ENCODE measurements around the gene NHLH2. TPM values are rescaled to one million over a fixed set of nuclear protein-coding genes. Genes with fewer than 3 reads are reported as not detected.

Gene NHLH2
- 10 to 100 TPM in 4 of 8 experiments, under 1 TPM in 4; 0.09 to 70.5 (median 6.9) TPM for total RNA-seq

DNA sequence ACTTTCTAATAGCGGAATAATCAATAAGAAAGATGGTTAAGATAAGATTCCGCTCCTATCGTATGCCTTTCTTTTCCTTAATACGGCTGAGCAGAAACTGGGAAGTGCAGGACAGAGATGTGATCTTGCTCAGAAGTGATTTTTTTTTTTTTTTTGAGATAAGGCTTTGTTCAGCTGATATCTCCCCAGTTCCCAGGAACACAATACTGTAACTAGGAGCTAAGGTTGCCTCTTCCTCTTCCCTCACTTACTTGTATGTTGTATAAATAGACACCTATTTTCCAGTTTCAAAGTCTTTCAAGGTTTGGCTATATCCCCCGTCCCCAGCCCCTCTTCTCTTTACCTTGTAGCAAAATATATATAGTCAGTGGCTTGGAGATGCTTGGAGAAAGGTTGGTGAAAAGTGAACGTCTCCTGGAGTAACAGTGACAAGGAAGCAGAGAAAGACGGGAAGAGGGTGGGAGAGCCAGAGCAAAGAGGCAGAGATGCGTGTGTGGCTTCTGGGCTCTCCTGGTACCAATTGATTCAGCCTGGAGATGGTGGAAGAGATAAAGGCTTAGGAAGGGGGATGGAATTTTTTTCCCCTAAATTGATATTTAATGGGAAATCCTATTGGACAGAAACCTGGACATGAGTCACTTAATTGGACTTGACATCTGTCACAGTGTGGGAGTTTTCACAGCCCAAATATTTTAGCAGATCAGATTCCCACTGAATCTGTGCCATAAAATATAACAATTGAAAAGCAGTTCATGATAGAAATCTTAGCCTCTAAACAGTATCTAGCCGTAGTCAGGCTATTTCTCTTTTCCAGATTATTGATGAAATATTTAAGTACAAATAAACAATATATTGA, at the start of gene NHLH2:
Gene NHLH2 (minus strand): TSS at position 522 of the 856 bp plus-strand sequence. CDS start 2,754 bp downstream, outside the sequence.
- Histone ChIP-seq H3K4me1 (replicated peaks in 1 of 2) (peaks cover 8 to 32% of the 10 kb centered on the region in 2 donors), H3K27ac (peak within 1 kb of the TSS; percentile 4 to 79), H3K4me3 (peak within 1 kb of the TSS; percentile 28 to 45 (median 37))
- peak in 3 of 8 experiments; percentile 21 to 34 (median 28) for ATAC-seq (replicated peaks in 6 of 8)
- in situ Hi-C loops (cut with MboI; ENCODE audit: low pct_unique_long_range_greater_than_20kb in 2 of 9, low sequenced_read_pairs in 9 of 9, unreplicated experiment in 9 of 9): loop anchor here in 1 of 9 experiments (25.0 kb wide), 1 partner anchor 171 kb away; no protein-coding TSS in a partner anchor
- 45 to 75% (median 56%) methylated on average over 3 to 9 of the region's 9 CpGs for WGBS, 10 experiments

DNA sequence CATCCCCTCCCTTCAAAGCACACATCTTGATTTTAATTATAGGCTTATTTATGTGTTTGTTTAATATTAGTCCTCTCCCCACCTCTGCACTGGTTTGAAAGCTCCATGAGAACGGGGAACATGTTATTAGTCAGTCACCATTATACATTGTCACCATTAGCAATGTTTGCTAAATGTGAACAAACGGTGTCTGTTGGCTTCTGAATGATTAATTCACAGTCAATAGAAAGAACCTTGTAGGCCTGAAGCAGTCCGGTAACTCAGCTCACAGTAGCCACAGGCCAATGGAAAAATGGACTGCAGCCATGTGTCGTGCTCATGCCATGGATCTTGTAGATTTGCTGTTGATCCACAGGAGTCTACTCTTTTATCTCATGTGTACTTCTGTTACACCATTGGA, 49.7 kb upstream of the NHLH2 start:
- Histone ChIP-seq H3K27ac (no peak overlapping the region), H3K4me1 (replicated peaks in 1 of 2) (peaks cover 5 to 7% of the 10 kb centered on the region in 2 donors), H3K4me3 (no peak overlapping the region)
- in situ Hi-C loops (cut with MboI; ENCODE audit: low pct_unique_long_range_greater_than_20kb in 2 of 9, low sequenced_read_pairs in 9 of 9, unreplicated experiment in 9 of 9): no loop called here
- ATAC-seq (replicated peaks in 6 of 8): peak in 5 of 8 experiments; percentile 50 to 94 (median 64)
- 17 to 79% (median 58%) methylated on average over 2 to 4 of the region's 4 CpGs; no CpG with 5 or more reads in 2 of the 10 experiments for WGBS, 10 experiments

DNA sequence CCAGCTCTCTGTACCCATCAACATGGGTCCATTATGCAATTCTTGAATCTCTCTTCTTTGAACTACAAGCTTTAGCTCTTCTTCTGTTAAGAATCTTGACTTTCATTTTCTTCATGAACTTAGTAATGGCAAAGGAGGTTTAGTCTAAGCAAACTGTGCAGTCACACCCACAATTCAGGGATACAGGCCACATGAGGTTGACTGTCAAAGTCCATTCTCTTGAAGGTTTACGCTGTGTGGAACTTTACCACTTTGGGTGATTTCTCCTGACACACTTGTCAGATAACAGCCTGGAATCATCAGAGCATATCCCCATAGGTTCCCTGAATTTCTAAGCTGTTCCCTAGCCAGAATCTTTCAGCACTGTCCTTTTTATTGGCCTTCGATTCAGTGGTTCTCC, 48.0 kb upstream of the NHLH2 start:
- in situ Hi-C loops (cut with MboI; ENCODE audit: low pct_unique_long_range_greater_than_20kb in 2 of 9, low sequenced_read_pairs in 9 of 9, unreplicated experiment in 9 of 9): no loop called here
- Histone ChIP-seq H3K27ac (no peak overlapping the region), H3K4me3 (no peak overlapping the region), H3K4me1 (replicated peaks in 1 of 2) (peaks cover 8 to 17% of the 10 kb centered on the region in 2 donors)
- no peak for ATAC-seq (replicated peaks in 6 of 8)
- 0 to 100% (median 94%) methylated on average over 1 to 2 of the region's 2 CpGs; no CpG with 5 or more reads in 2 of the 10 experiments for WGBS, 10 experiments

DNA sequence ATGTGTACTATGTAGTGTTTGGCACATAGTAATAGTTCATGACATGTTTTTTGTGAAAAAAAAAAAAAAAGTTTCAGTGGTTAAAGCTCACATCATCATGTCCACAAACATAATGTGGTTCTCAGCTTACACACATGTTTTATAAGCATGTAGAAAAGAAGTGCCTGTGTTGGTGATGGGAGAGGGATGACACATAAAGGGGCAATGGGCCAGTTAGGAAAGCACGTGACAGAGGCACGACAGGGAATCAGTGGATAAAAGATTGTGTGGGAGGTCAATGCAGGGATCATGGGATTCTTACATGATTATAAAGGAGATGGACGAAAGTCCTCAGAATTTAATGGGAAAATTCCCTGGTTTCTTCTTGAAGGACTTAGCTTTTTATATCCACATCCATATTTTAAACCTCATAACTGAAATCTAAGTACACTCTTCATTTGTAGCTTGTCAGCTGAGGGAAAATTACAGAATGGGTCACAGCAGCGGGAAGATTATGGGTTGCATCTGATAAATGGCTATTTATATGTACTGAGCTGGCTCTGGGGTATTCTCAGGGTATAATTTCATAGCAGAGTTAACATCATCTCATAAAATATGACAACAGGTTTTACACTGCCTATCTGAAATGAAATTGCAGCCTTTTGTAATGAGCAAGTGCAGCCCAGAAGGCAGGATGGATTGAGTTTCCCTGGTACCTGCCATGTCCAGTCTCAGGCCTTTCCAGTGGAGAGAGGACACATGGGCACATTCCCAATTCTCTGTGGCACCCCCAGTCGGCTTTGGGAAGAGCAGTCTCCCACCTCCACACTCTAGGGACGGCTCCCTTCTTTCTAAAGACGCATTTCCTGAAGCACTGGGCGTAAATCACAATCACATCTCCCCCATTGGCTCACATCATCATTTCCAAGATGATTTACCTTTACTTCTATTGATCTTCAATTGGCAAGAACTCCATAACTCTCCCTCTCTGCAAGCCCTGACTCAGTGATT, 42.3 kb upstream of the NHLH2 start:
- peak in 5 of 8 experiments; percentile 78 to 87 (median 85) for ATAC-seq (replicated peaks in 6 of 8)

DNA sequence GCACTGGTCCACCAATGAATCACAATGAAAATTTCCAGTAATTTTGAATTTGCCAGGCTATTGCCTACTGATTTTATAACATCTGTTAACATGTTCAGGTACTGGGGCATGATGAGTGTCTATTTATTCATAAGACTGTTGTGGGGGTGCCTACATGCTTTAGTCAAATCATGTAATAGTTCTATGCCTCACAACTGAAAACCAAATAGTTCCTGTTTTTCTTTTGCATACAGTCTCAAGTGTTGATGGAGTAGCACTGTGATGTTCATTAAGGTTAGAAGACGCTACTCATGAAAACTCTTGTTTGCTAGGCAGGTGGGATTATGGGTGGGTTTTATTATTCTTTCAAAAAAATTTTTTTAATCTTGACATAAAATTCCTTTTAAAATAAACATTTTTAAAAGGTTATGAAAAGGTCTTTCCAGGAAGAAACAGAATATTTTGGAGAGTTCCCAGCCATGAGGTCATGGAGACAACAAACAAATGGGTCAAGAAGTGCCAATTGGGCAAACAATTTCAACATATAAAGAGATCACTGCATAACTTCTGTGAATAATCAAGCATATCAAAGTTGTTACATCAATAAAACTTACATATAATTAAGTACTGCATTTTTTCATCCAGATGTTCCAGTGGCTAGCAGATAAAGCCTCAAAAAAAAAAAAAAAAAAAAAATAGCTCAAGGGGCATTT, 40.2 kb upstream of the NHLH2 start:
- no peak overlapping the region for H3K4me3 ChIP-seq
- peaks cover 35 to 60% of the 10 kb centered on the region in 2 donors for H3K4me1 ChIP-seq (replicated peaks in 1 of 2)
- WGBS, 10 experiments: 0 to 100% (median 91%) methylated on average over 1 of the region's 1 CpG; no CpG with 5 or more reads in 1 of the 10 experiments
- ATAC-seq (replicated peaks in 6 of 8): no peak
- H3K27ac ChIP-seq: no peak overlapping the region
- in situ Hi-C loops (cut with MboI; ENCODE audit: low pct_unique_long_range_greater_than_20kb in 2 of 9, low sequenced_read_pairs in 9 of 9, unreplicated experiment in 9 of 9): no loop called here

More for the DNA sequence above, 42.3 kb upstream of the NHLH2 start:
- WGBS, 10 experiments: 20 to 80% (median 47%) methylated on average over 2 to 7 of the region's 8 CpGs; no CpG with 5 or more reads in 1 of the 10 experiments
- in situ Hi-C loops (cut with MboI; ENCODE audit: low pct_unique_long_range_greater_than_20kb in 2 of 9, low sequenced_read_pairs in 9 of 9, unreplicated experiment in 9 of 9): no loop called here
- Histone ChIP-seq H3K4me3 (no peak overlapping the region), H3K4me1 (replicated peaks in 1 of 2) (peaks cover 19 to 42% of the 10 kb centered on the region in 2 donors), H3K27ac (peak overlapping the region; percentile 26 to 37)

- in situ Hi-C loops (cut with MboI; ENCODE audit: low pct_unique_long_range_greater_than_20kb in 2 of 9, low sequenced_read_pairs in 9 of 9, unreplicated experiment in 9 of 9): no loop called here
Measured at GRCh38 chr1:115879977-115880376, 39.1 kb upstream of the NHLH2 start.

GRCh38 chr1:115877511-115877910, 36.6 kb upstream of the NHLH2 start:
- peak; percentile 95 to 100 (median 100) for ATAC-seq (replicated peaks in 6 of 8)
- Histone ChIP-seq H3K4me3 (no peak overlapping the region), H3K4me1 (replicated peaks in 1 of 2) (peaks cover 25 to 37% of the 10 kb centered on the region in 2 donors), H3K27ac (peak overlapping the region; percentile 45 to 49)
- WGBS, 10 experiments: 0 to 54% (median 36%) methylated on average over 1 to 4 of the region's 5 CpGs; no CpG with 5 or more reads in 4 of the 10 experiments
- in situ Hi-C loops (cut with MboI; ENCODE audit: low pct_unique_long_range_greater_than_20kb in 2 of 9, low sequenced_read_pairs in 9 of 9, unreplicated experiment in 9 of 9): no loop called here

More at GRCh38 chr1:115879977-115880376, 39.1 kb upstream of the NHLH2 start:
- no peak for ATAC-seq (replicated peaks in 6 of 8)
- no peak overlapping the region for H3K27ac ChIP-seq
- H3K4me3 ChIP-seq: no peak overlapping the region
- H3K4me1 ChIP-seq (replicated peaks in 1 of 2): peaks cover 35 to 59% of the 10 kb centered on the region in 2 donors
- 60 to 86% (median 80%) methylated on average over 1 of the region's 1 CpG; no CpG with 5 or more reads in 7 of the 10 experiments for WGBS, 10 experiments

GRCh38 chr1:115874904-115875303, 34.0 kb upstream of the NHLH2 start:
- WGBS, 10 experiments: 8 to 93% (median 90%) methylated on average over 1 to 5 of the region's 5 CpGs
- no peak overlapping the region for H3K27ac ChIP-seq
- H3K4me1 ChIP-seq (replicated peaks in 1 of 2): peaks cover 20 to 26% of the 10 kb centered on the region in 2 donors
- no peak for ATAC-seq (replicated peaks in 6 of 8)
- H3K4me3 ChIP-seq: no peak overlapping the region
- in situ Hi-C loops (cut with MboI; ENCODE audit: low pct_unique_long_range_greater_than_20kb in 2 of 9, low sequenced_read_pairs in 9 of 9, unreplicated experiment in 9 of 9): no loop called here

DNA sequence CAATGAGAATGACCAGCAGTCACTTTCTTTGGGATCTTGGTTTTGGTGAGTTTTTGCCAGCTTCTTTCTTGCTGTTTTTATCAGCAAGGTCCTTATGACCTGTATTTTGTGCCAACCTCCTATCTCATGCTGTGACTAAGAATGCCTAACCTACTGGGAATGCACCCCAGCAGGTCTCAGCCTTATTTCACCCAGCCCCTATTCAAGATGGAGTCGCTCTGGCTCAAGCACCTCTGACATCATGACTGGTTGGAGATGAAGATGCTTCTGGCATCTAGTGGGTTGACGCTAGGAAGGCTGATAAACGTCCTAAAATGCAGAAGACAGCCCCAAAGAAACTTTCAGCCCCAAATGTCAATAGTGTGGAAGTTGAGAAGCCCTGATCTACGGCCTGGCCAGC, 33.6 kb upstream of the NHLH2 start:
- whole genome bisulfite sequencing, 10 experiments: 0 to 83% (median 69%) methylated on average over 1 to 4 of the region's 4 CpGs; no CpG with 5 or more reads in 4 of the 10 experiments
- peaks cover 20 to 26% of the 10 kb centered on the region in 2 donors for H3K4me1 ChIP-seq (replicated peaks in 1 of 2)
- in situ Hi-C loops (cut with MboI; ENCODE audit: low pct_unique_long_range_greater_than_20kb in 2 of 9, low sequenced_read_pairs in 9 of 9, unreplicated experiment in 9 of 9): no loop called here
- no peak for ATAC-seq (replicated peaks in 6 of 8)
- H3K27ac ChIP-seq: no peak overlapping the region
- no peak overlapping the region for H3K4me3 ChIP-seq

- Histone ChIP-seq H3K4me1 (replicated peaks in 1 of 2) (peaks cover 16 to 19% of the 10 kb centered on the region in 2 donors), H3K4me3 (no peak overlapping the region), H3K27ac (no peak overlapping the region)
- WGBS, 10 experiments: 14 to 100% (median 73%) methylated on average over 2 of the region's 2 CpGs
- in situ Hi-C loops (cut with MboI; ENCODE audit: low pct_unique_long_range_greater_than_20kb in 2 of 9, low sequenced_read_pairs in 9 of 9, unreplicated experiment in 9 of 9): no loop called here
- ATAC-seq (replicated peaks in 6 of 8): no peak
Measured at GRCh38 chr1:115873184-115873583, 32.3 kb upstream of the NHLH2 start.

DNA sequence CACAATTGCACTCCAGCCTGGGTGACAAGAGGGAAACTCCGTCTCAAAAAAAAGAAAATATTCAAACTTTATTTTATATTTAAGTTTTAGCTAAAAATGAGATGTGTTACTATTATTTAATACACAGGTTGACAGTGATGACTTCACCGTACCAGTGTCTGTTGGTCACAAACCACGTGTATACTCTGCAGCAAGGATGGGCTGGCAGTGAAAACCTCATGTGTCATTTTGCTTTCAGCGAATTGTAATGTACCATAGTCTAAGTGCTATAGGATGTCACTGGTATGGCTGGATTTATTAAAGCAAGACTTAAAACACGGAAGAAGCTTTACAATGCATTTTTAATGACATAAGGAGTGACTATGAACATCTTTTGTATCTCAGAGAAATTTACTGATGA, 28.1 kb upstream of the NHLH2 start:
- H3K4me3 ChIP-seq: no peak overlapping the region
- no peak for ATAC-seq (replicated peaks in 6 of 8)
- in situ Hi-C loops (cut with MboI; ENCODE audit: low pct_unique_long_range_greater_than_20kb in 2 of 9, low sequenced_read_pairs in 9 of 9, unreplicated experiment in 9 of 9): no loop called here
- no peaks in the 10 kb centered on the region for H3K4me1 ChIP-seq (replicated peaks in 1 of 2)
- 0 to 68% (median 57%) methylated on average over 1 to 5 of the region's 5 CpGs for WGBS, 10 experiments
- H3K27ac ChIP-seq: no peak overlapping the region

- 43 to 100% (median 77%) methylated on average over 1 of the region's 1 CpG; no CpG with 5 or more reads in 6 of the 10 experiments for WGBS, 10 experiments
- Histone ChIP-seq H3K4me3 (no peak overlapping the region), H3K27ac (no peak overlapping the region), H3K4me1 (replicated peaks in 1 of 2) (no peaks in the 10 kb centered on the region)
- peak in 7 of 8 experiments; percentile 32 to 95 (median 79) for ATAC-seq (replicated peaks in 6 of 8)
- in situ Hi-C loops (cut with MboI; ENCODE audit: low pct_unique_long_range_greater_than_20kb in 2 of 9, low sequenced_read_pairs in 9 of 9, unreplicated experiment in 9 of 9): no loop called here
Measured at GRCh38 chr1:115867216-115867615, 26.3 kb upstream of the NHLH2 start.
